Measurements from ENCODE around the gene ADPRHL1. TPM values are rescaled to one million over a fixed set of nuclear protein-coding genes. Genes with fewer than 3 reads are reported as not detected.

Gene ADPRHL1
- total and polyA plus RNA-seq, 10 donors: 0.52 to 4.3 (median 1.5) TPM

DNA sequence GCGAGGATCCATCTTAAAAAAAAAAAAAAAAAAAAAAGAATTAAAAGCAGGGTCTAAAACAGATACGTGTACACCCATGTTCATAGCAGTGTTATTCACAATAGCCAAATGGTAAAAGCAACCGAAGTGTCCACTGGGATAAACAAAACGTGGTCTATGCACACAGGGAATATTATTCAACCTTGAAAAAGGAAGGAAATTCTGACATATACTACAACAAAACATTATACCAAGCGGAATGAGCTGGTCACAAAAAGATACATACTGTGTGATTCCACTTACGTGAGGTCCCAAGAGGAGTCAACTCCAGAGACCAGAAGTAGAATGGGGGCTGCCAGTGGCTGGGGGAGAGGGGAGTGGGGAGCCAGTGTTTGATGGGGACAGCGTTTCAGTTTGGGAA is 14.7 kb upstream of the ADPRHL1 start:
- no peaks in the 10 kb centered on the region for H3K27me3 ChIP-seq (replicated peaks in 1 of 7)
- TF ChIP-seq POLR2AphosphoS5 (IDR thresholded peaks at IDR 0.05) (no peak), CTCF (IDR thresholded peaks at IDR 0.05 in 8 of 11, conservative IDR thresholded peaks at IDR 0.05 in 3 of 11) (no peak), POLR2A (IDR thresholded peaks at IDR 0.05) (no peak)
- H3K36me3 ChIP-seq: peaks cover 0 to 84% (median 12%) of the 10 kb centered on the region in 6 donors
- WGBS, 5 donors: 89 to 97% (median 96%) methylated on average over 7 of the region's 7 CpGs
- intact Hi-C loops (cut with DNase I; ENCODE audit: low total_unique reads): no loop called here
- DNase-seq: no peak
- H3K4me1 ChIP-seq: peaks cover 0 to 13% (median 2%) of the 10 kb centered on the region in 6 donors
- H3K4me3 ChIP-seq: no peak overlapping the region
- H3K27ac ChIP-seq: no peak overlapping the region
- H3K9me3 ChIP-seq: no peaks in the 10 kb centered on the region

GRCh38 chr13:113466383-113466782 is 13.1 kb upstream of the ADPRHL1 start:
- H3K36me3 ChIP-seq: peaks cover 0 to 80% (median 8%) of the 10 kb centered on the region in 6 donors
- H3K4me1 ChIP-seq: peaks cover 0 to 6% (median 0%) of the 10 kb centered on the region in 6 donors
- DNase-seq: no peak
- intact Hi-C loops (cut with DNase I; ENCODE audit: low total_unique reads): no loop called here
- H3K27ac ChIP-seq: no peak overlapping the region
- 90 to 99% (median 93%) methylated on average over 3 of the region's 3 CpGs for WGBS, 5 donors
- no peaks in the 10 kb centered on the region for H3K9me3 ChIP-seq
- TF ChIP-seq POLR2AphosphoS5 (IDR thresholded peaks at IDR 0.05) (no peak), CTCF (IDR thresholded peaks at IDR 0.05 in 8 of 11, conservative IDR thresholded peaks at IDR 0.05 in 3 of 11) (no peak), POLR2A (IDR thresholded peaks at IDR 0.05) (no peak)
- no peak overlapping the region for H3K4me3 ChIP-seq
- H3K27me3 ChIP-seq (replicated peaks in 1 of 7): no peaks in the 10 kb centered on the region

GRCh38 chr13:113465300-113465699 is 12.0 kb upstream of the ADPRHL1 start:
- Histone ChIP-seq H3K27ac (no peak overlapping the region), H3K36me3 (peaks cover 0 to 87% (median 16%) of the 10 kb centered on the region in 6 donors), H3K27me3 (replicated peaks in 1 of 7) (no peaks in the 10 kb centered on the region), H3K4me3 (no peak overlapping the region), H3K9me3 (no peaks in the 10 kb centered on the region), H3K4me1 (peaks cover 0 to 6% (median 0%) of the 10 kb centered on the region in 6 donors)
- 54 to 71% (median 66%) methylated on average over 4 of the region's 4 CpGs for WGBS, 5 donors
- intact Hi-C loops (cut with DNase I; ENCODE audit: low total_unique reads): no loop called here
- TF ChIP-seq POLR2A (IDR thresholded peaks at IDR 0.05): no peak
- no peak for TF ChIP-seq POLR2AphosphoS5 (IDR thresholded peaks at IDR 0.05)
- TF ChIP-seq CTCF (IDR thresholded peaks at IDR 0.05 in 8 of 11, conservative IDR thresholded peaks at IDR 0.05 in 3 of 11): no peak
- no peak for DNase-seq

GRCh38 chr13:113464476-113464875 is 11.2 kb upstream of the ADPRHL1 start:
- WGBS, 5 donors: 93 to 98% (median 95%) methylated on average over 14 to 16 of the region's 16 CpGs
- no peak for DNase-seq
- intact Hi-C loops (cut with DNase I; ENCODE audit: low total_unique reads): no loop called here
- no peak overlapping the region for H3K27ac ChIP-seq
- peaks cover 0 to 6% (median 0%) of the 10 kb centered on the region in 6 donors for H3K4me1 ChIP-seq
- no peaks in the 10 kb centered on the region for H3K27me3 ChIP-seq (replicated peaks in 1 of 7)
- peaks cover 0 to 87% (median 24%) of the 10 kb centered on the region in 6 donors for H3K36me3 ChIP-seq
- H3K9me3 ChIP-seq: no peaks in the 10 kb centered on the region
- H3K4me3 ChIP-seq: no peak overlapping the region
- TF ChIP-seq CTCF (IDR thresholded peaks at IDR 0.05 in 8 of 11, conservative IDR thresholded peaks at IDR 0.05 in 3 of 11): no peak
- TF ChIP-seq POLR2AphosphoS5 (IDR thresholded peaks at IDR 0.05): no peak
- no peak for TF ChIP-seq POLR2A (IDR thresholded peaks at IDR 0.05)

Data from spleen (tissue), 11 donors.